Measurements from ENCODE around the gene LSP1.

Gene LSP1

GRCh38 chr11:1916132-1916985 is 63.5 kb downstream of the LSP1 start:
- no peak overlapping the region for H3K23ac ChIP-seq (ENCODE audit: low read length)
- no peak overlapping the region for H2AK5ac ChIP-seq (ENCODE audit: low read length)
- no peak overlapping the region for H3K9ac ChIP-seq (ENCODE audit: low read length)
- H3K18ac ChIP-seq (ENCODE audit: low read length) = no peak overlapping the region
- H3K4me2 ChIP-seq (ENCODE audit: low read length) = no peak overlapping the region
- H3K14ac ChIP-seq (ENCODE audit: low read length) = no peak overlapping the region
- WGBS (ENCODE audit: extremely low coverage, insufficient coverage, insufficient read length) = no CpG with 5 or more reads among the region's 14 CpGs
- no peaks in the 10 kb centered on the region for H3K27me3 ChIP-seq (ENCODE audit: insufficient read depth, low read length)
- no peaks in the 10 kb centered on the region for H3K79me2 ChIP-seq (ENCODE audit: control insufficient read depth, insufficient read depth, low read length, poor library complexity)
- no peak overlapping the region for H2BK5ac ChIP-seq (ENCODE audit: low read depth, low read length, poor library complexity)
- no peak overlapping the region for H2BK12ac ChIP-seq (ENCODE audit: low read length)
- H4K12ac ChIP-seq (ENCODE audit: low read depth, low read length) = no peak overlapping the region
- H2AFZ ChIP-seq (ENCODE audit: insufficient read depth, low read length, poor library complexity) = no peak overlapping the region
- H3K36me3 ChIP-seq (ENCODE audit: control insufficient read depth in 1 of 2, insufficient read depth in 2 of 2, low read length in 2 of 2) = no peaks in the 10 kb centered on the region
- no peaks in the 10 kb centered on the region for H3K79me1 ChIP-seq (ENCODE audit: low read length)
- no peak overlapping the region for H3K4me3 ChIP-seq (ENCODE audit: low read depth, low read length)
- H3K9me3 ChIP-seq (ENCODE audit: insufficient read depth, low read depth, low read length) = peaks cover 4% of the 10 kb centered on the region
- no peak overlapping the region for H2BK120ac ChIP-seq (ENCODE audit: insufficient read depth, low read length, poor library complexity)
- H4K8ac ChIP-seq (ENCODE audit: low read depth, low read length) = no peak overlapping the region
- no peak overlapping the region for H3K4ac ChIP-seq (ENCODE audit: low read depth, low read length)
- H3K4me1 ChIP-seq (ENCODE audit: control insufficient read depth in 1 of 2, insufficient read depth in 2 of 2, low read length in 2 of 2) = peaks cover 0 to 2% of the 10 kb centered on the region in 2 experiments
- H3K27ac ChIP-seq (ENCODE audit: low read depth, low read length) = no peak overlapping the region
- no peak overlapping the region for H4K91ac ChIP-seq (ENCODE audit: low read depth, low read length)
- no peak for DNase-seq

DNA sequence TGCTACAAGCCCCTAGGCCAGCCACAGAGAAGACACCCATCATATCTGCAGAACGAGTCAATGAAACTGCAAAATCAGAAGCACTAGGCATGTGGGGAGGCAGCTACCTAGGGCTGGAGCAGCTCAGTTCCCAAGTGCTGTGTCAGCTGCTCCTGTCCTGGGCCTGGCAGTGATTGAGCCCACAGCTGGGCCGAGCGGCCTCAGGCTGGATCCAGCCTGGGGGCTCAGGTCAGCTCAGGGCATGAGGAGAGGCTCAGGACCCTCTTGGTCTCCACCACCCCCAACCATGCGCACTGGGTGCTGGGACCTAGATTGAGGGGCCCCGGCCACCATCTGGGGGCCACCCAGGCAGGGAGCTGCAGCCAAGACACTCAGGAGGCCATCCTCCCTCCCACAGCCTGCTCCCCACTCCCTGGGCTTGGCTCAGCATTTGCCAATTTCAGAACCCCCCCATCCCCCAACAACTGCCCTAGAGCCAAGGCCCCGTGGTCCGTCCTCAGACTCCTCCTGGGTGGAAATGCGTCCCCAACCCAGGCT is 64.2 kb downstream of the LSP1 start:
- Histone ChIP-seq H3K23ac (ENCODE audit: low read length) (no peak overlapping the region), H2AK5ac (ENCODE audit: low read length) (no peak overlapping the region), H3K4me3 (ENCODE audit: low read depth, low read length) (no peak overlapping the region), H4K12ac (ENCODE audit: low read depth, low read length) (no peak overlapping the region), H3K36me3 (ENCODE audit: control insufficient read depth in 1 of 2, insufficient read depth in 2 of 2, low read length in 2 of 2) (no peaks in the 10 kb centered on the region), H4K91ac (ENCODE audit: low read depth, low read length) (no peak overlapping the region), H2BK12ac (ENCODE audit: low read length) (no peak overlapping the region), H2AFZ (ENCODE audit: insufficient read depth, low read length, poor library complexity) (no peak overlapping the region), H3K9ac (ENCODE audit: low read length) (no peak overlapping the region), H3K79me2 (ENCODE audit: control insufficient read depth, insufficient read depth, low read length, poor library complexity) (no peaks in the 10 kb centered on the region), H3K79me1 (ENCODE audit: low read length) (no peaks in the 10 kb centered on the region), H3K14ac (ENCODE audit: low read length) (no peak overlapping the region), H3K27me3 (ENCODE audit: insufficient read depth, low read length) (no peaks in the 10 kb centered on the region), H3K27ac (ENCODE audit: low read depth, low read length) (no peak overlapping the region), H3K18ac (ENCODE audit: low read length) (no peak overlapping the region), H2BK5ac (ENCODE audit: low read depth, low read length, poor library complexity) (no peak overlapping the region), H3K4me1 (ENCODE audit: control insufficient read depth in 1 of 2, insufficient read depth in 2 of 2, low read length in 2 of 2) (peaks cover 0 to 2% of the 10 kb centered on the region in 2 experiments), H4K8ac (ENCODE audit: low read depth, low read length) (no peak overlapping the region), H3K9me3 (ENCODE audit: insufficient read depth, low read depth, low read length) (peaks cover 4% of the 10 kb centered on the region), H2BK120ac (ENCODE audit: insufficient read depth, low read length, poor library complexity) (no peak overlapping the region), H3K4me2 (ENCODE audit: low read length) (no peak overlapping the region), H3K4ac (ENCODE audit: low read depth, low read length) (no peak overlapping the region)
- no peak for DNase-seq
- no CpG with 5 or more reads among the region's 8 CpGs for WGBS (ENCODE audit: extremely low coverage, insufficient coverage, insufficient read length)

GRCh38 chr11:1917523-1918435 is 64.9 kb downstream of the LSP1 start:
- DNase-seq = peak in 1 of 2 donors; percentile 17
- H3K79me2 ChIP-seq (ENCODE audit: control insufficient read depth, insufficient read depth, low read length, poor library complexity) = no peaks in the 10 kb centered on the region
- no peak overlapping the region for H2BK12ac ChIP-seq (ENCODE audit: low read length)
- no peak overlapping the region for H3K27ac ChIP-seq (ENCODE audit: low read depth, low read length)
- H2AFZ ChIP-seq (ENCODE audit: insufficient read depth, low read length, poor library complexity) = no peak overlapping the region
- peaks cover 4% of the 10 kb centered on the region for H3K9me3 ChIP-seq (ENCODE audit: insufficient read depth, low read depth, low read length)
- no peak overlapping the region for H4K8ac ChIP-seq (ENCODE audit: low read depth, low read length)
- H3K23ac ChIP-seq (ENCODE audit: low read length) = no peak overlapping the region
- H3K14ac ChIP-seq (ENCODE audit: low read length) = no peak overlapping the region
- peaks cover 0 to 2% of the 10 kb centered on the region in 2 experiments for H3K4me1 ChIP-seq (ENCODE audit: control insufficient read depth in 1 of 2, insufficient read depth in 2 of 2, low read length in 2 of 2)
- no peaks in the 10 kb centered on the region for H3K79me1 ChIP-seq (ENCODE audit: low read length)
- H2BK5ac ChIP-seq (ENCODE audit: low read depth, low read length, poor library complexity) = no peak overlapping the region
- no peak overlapping the region for H3K4me3 ChIP-seq (ENCODE audit: low read depth, low read length)
- no peak overlapping the region for H2BK120ac ChIP-seq (ENCODE audit: insufficient read depth, low read length, poor library complexity)
- no peak overlapping the region for H4K12ac ChIP-seq (ENCODE audit: low read depth, low read length)
- H3K4me2 ChIP-seq (ENCODE audit: low read length) = no peak overlapping the region
- no peak overlapping the region for H3K18ac ChIP-seq (ENCODE audit: low read length)
- H2AK5ac ChIP-seq (ENCODE audit: low read length) = no peak overlapping the region
- H3K9ac ChIP-seq (ENCODE audit: low read length) = no peak overlapping the region
- no peak overlapping the region for H4K91ac ChIP-seq (ENCODE audit: low read depth, low read length)
- H3K36me3 ChIP-seq (ENCODE audit: control insufficient read depth in 1 of 2, insufficient read depth in 2 of 2, low read length in 2 of 2) = no peaks in the 10 kb centered on the region
- WGBS (ENCODE audit: extremely low coverage, insufficient coverage, insufficient read length) = no CpG with 5 or more reads among the region's 34 CpGs
- H3K4ac ChIP-seq (ENCODE audit: low read depth, low read length) = no peak overlapping the region
- no peaks in the 10 kb centered on the region for H3K27me3 ChIP-seq (ENCODE audit: insufficient read depth, low read length)

- H3K79me1 ChIP-seq (ENCODE audit: low read length) = no peaks in the 10 kb centered on the region
- H4K91ac ChIP-seq (ENCODE audit: low read depth, low read length) = no peak overlapping the region
- H2BK5ac ChIP-seq (ENCODE audit: low read depth, low read length, poor library complexity) = no peak overlapping the region
- no peak overlapping the region for H3K14ac ChIP-seq (ENCODE audit: low read length)
- no peak overlapping the region for H4K8ac ChIP-seq (ENCODE audit: low read depth, low read length)
- H3K27ac ChIP-seq (ENCODE audit: low read depth, low read length) = no peak overlapping the region
- no peak overlapping the region for H3K4me2 ChIP-seq (ENCODE audit: low read length)
- H3K36me3 ChIP-seq (ENCODE audit: control insufficient read depth in 1 of 2, insufficient read depth in 2 of 2, low read length in 2 of 2) = no peaks in the 10 kb centered on the region
- no peaks in the 10 kb centered on the region for H3K79me2 ChIP-seq (ENCODE audit: control insufficient read depth, insufficient read depth, low read length, poor library complexity)
- no peak overlapping the region for H2BK12ac ChIP-seq (ENCODE audit: low read length)
- H3K9me3 ChIP-seq (ENCODE audit: insufficient read depth, low read depth, low read length) = peaks cover 3% of the 10 kb centered on the region
- DNase-seq = no peak
- no peak overlapping the region for H3K18ac ChIP-seq (ENCODE audit: low read length)
- no peak overlapping the region for H3K4me3 ChIP-seq (ENCODE audit: low read depth, low read length)
- H2BK120ac ChIP-seq (ENCODE audit: insufficient read depth, low read length, poor library complexity) = no peak overlapping the region
- no peak overlapping the region for H3K4ac ChIP-seq (ENCODE audit: low read depth, low read length)
- no peaks in the 10 kb centered on the region for H3K27me3 ChIP-seq (ENCODE audit: insufficient read depth, low read length)
- H3K4me1 ChIP-seq (ENCODE audit: control insufficient read depth in 1 of 2, insufficient read depth in 2 of 2, low read length in 2 of 2) = peaks cover 0 to 2% of the 10 kb centered on the region in 2 experiments
- no peak overlapping the region for H3K23ac ChIP-seq (ENCODE audit: low read length)
- no CpG with 5 or more reads among the region's 29 CpGs for WGBS (ENCODE audit: extremely low coverage, insufficient coverage, insufficient read length)
- no peak overlapping the region for H2AFZ ChIP-seq (ENCODE audit: insufficient read depth, low read length, poor library complexity)
- no peak overlapping the region for H4K12ac ChIP-seq (ENCODE audit: low read depth, low read length)
- no peak overlapping the region for H2AK5ac ChIP-seq (ENCODE audit: low read length)
- H3K9ac ChIP-seq (ENCODE audit: low read length) = no peak overlapping the region
Measured at GRCh38 chr11:1918436-1919315, 65.8 kb downstream of the LSP1 start.
